AG08396 (cell line): ENCODE data around the gene UBTFL1.
"Not testable (repeated sequence)": the region's sequence is repeated elsewhere in the genome, so short reads cannot be mapped to it uniquely, and the experiment has no call there.

Experiments used
- DNase-seq: peaks from one replicate; pipeline ENCODE4 v3.0.0; 2012; ENCODE audit warnings: low spot score, mixed read lengths

Gene UBTFL1, protein sequence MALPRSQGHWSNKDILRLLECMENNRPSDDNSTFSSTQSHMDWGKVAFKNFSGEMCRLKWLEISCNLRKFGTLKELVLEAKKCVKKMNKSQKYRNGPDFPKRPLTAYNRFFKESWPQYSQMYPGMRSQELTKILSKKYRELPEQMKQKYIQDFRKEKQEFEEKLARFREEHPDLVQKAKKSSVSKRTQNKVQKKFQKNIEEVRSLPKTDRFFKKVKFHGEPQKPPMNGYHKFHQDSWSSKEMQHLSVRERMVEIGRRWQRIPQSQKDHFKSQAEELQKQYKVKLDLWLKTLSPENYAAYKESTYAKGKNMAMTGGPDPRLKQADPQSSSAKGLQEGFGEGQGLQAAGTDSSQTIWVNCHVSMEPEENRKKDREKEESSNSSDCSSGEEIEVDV

DNA sequence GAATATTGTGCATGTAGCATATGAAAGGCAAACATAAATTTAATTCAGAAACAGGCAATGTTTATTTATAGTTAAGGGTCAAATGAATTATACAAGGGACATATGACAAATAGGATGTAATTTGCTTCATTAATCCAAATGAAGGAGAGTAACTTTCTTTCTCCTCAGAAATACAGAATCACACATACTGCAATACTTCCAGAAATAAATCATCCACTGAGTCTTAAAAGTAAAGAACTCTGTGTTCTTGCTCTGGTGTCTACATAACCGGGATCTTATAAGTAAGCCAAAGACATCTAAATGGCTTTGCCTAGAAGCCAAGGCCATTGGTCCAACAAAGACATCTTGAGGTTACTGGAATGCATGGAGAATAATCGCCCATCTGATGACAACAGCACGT lies at the start of gene UBTFL1:
UBTFL1 (plus strand) TSS at position 301 of the 400 bp plus-strand sequence; CDS start at position 301, 0 bp downstream.
- DNase-seq = not testable (repeated sequence)

DNA sequence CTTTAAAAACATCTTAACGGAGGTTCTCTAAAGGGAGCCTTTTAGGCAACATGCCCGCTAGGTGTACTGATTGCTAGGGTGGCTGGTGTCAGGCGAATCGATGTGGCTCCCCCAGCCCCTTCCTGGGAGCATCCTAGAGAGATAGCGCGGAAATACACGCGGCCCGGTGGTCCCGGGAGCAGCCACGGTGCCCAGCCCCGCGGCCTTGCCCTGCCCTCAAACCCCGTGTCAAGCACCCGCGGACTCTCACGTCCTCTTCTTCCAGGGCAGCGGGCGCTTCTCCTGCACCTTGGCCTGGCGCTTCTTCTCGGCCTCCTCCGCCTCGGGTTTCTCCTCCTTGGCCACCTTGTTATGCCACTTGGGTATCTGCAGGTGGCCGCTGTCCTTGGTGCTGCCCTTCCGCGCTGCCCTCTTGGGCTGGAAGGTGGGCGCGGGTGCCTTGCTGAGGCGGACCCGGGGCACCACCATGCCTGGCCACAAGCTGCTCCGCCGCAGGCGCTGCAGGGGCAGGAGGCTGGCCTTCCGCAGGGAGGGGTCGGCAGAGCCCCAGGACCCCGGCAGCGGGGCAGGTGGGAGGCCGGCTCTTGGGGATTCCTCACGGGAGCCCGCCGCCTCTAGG lies 34.0 kb upstream of the UBTFL1 start:
- not testable (repeated sequence) for DNase-seq

DNA sequence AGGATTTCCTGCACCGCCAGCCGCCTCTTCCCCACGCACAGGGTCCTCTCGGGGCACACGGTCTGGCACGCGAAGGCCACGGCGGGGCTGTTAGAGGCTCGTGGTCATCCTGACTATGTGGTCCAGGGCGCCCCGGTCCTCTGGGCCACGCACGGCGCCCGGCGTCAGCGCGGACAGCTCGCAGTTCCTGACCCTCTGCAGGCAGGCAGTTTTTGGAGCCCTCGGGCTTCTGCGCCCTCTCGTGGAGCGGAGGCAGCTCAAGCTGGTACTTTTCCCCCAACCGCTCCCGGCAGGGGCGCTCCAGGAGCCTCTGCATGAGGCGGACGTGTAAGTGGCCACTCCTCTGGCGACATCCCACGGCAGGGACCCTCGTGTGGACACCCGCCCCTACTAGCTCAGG lies 33.4 kb upstream of the UBTFL1 start:
- DNase-seq = not testable (repeated sequence)

DNA sequence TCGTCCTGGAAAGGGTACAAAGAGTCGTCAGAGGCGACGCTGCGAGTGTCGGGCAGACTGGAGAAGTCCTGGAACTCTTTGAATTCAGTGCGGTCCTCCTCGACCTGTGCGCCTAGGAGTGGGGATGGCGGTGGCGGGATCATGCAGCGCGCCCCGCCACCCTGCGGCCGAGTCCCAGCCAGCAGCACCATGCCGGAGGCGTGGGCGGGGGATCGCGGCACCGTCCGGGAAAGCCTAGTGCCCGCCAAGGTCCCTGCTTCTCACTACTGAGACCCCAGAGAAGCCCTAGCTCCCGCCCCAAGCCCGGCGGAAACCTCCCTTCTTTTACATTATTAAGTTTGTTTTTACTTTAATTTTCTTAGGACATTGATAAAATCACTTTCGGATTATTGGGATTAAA lies 32.2 kb upstream of the UBTFL1 start:
- DNase-seq = not testable (repeated sequence)

DNA sequence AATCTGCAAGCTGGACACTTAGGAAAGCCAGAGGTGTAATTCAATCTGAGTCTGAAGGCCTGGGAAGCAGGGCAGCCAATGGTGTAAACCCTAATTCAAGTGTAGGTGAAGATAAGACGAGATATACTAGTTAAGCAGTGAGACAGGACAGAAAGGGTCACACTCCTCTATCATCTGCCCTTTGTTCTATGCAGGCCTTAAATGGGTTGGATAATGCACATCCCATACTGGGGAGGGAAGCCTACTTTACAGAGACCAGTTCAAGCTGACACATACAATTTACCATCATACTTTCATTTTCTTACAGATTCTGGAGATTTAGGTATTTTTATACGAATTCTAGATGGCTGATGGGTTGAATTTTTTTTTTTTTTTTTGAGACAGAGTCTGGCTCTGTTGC lies 3.0 kb downstream of the UBTFL1 start:
- DNase-seq = not testable (repeated sequence)

DNA sequence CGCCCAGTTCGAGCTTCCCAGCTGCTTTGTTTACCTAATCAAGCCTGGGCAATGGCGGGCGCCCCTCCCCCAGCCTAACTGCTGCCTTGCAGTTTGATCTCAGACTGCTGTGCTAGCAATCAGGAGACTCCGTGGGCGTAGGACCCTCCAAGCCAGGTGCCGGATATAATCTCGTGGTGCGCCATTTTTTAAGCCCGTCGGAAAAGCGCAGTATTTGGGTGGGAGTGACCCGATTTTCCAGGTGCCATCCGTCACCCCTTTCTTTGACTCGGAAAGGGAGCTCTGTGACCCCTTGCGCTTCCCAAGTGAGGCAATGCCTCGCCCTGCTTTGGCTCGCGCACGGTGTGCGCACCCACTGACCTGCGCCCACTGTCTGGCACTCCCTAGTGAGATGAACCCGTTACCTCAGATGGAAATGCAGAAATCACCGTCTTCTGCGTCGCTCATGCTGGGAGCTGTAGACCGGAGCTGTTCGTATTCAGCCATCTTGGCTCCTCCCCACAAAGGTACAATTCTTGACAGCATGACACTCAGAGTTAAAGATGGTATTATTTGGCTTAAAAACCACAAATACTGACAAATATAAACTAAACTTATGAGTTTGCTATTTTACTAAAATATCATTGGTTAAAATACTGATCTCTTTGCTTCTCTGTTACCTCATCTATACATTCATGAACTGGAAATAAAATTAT lies 9.6 kb downstream of the UBTFL1 start:
- not testable (repeated sequence) for DNase-seq

DNA sequence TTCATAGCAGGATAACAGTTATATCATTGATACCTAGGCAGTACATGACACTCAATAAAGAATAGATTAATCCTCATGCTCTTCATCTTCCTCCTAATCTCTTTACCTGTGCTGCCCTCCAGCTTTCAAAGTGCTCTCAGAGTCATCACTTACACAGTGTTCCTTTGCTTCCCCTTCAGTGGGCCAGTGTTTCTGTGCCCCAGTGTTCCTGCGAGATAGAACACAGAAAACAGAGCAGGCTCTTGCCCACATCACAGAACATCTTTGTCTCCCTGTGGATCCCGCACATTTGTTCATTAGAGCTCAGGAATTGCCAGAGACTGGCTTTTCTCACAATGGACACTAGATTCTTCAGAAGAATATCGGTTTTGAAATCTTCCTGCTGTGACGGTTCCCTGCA lies 12.5 kb downstream of the UBTFL1 start:
- not testable (repeated sequence) for DNase-seq

DNA sequence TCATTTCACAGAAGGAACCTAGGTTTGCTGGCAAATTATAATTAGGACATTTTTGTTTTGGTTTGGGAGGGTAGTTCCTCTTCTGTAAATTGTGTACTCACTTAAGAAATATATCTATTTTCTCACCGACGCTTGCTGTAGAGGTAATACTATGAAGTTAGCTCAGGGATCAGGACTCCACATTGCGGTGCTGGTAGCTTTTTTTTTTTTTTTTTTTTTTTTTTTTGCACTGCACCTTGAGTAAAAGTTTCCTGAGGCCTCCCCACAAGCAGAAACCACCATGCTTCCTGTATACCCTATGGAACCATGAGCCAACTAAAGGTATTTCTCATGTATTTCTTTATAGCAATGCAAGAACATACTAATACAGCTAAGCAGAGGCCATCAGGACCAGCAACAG lies 14.7 kb downstream of the UBTFL1 start:
- no peak for DNase-seq

DNA sequence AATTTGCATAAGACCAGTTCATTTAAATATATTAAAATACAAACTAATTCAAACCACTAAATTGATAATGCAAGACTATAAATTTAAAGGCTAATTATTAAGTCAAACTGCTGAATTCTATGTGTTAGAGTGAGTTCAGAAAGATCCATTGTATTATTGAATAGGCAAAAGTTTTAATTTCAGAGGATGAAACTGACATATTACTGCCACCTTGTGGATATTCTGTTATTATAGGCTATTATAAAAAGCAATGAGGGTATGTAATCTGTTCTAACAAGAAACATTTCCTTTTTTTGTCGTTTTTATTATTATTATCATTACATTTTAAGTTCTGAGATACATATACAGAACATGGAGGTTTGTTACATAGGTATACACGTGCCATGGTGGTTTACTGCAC lies 27.8 kb downstream of the UBTFL1 start:
- no peak for DNase-seq

DNA sequence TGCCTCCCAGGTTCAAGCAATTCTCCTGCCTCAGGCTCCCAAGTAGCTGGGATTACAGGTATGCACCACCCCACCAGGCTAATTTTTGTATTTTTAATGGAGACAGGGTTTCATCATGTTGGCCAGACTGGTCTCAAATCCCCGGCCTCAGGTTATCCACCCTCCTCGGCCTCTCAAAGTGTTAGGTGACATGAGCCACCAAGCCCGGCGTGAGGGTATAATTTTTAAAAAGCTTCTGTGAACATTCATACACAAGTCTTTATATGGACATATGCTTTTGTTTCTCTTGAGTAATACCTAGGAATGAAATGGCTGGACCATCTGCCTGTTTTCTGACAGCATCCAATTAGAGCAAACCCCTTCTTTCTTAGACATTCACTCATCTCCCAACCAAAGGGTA lies 34.4 kb downstream of the UBTFL1 start:
- no peak for DNase-seq

DNA sequence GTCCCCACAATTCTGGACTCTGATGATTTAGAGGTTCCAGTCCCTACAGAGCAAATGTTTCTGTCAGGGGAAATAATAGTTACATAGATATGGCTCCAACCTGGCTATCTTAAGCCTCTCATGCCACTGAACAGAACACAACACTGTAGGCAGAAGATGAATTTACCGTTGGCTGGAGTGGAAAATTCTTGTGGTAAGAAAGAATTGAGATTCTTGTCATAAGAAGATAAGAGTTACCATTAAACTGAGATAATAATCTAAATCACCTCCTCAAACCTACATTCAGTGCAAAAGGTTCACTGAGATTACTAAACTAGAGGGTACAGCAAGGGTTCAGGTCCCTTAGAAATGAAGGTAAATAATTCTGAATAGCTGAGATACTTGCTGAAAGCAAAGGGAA lies 38.6 kb downstream of the UBTFL1 start:
- no peak for DNase-seq

DNA sequence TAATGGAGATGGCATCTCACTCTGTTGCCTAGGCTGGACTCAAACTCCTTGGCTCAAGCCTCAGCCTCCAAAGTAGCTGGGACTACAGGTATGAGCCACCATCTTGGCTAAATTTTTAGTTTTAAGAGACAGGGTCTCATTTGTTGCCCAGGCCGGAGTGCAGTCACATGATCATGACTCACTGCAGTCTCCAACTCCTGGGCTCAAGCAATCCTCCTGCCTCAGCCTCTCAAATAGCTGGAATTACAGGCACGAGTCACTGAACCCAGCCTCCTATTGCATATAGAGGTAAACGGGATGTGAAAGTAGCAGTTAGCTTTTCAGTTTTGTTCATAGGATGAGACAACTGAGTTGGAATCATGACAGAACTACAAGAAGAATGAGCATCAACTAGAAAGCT lies 39.2 kb downstream of the UBTFL1 start:
- no peak for DNase-seq

DNA sequence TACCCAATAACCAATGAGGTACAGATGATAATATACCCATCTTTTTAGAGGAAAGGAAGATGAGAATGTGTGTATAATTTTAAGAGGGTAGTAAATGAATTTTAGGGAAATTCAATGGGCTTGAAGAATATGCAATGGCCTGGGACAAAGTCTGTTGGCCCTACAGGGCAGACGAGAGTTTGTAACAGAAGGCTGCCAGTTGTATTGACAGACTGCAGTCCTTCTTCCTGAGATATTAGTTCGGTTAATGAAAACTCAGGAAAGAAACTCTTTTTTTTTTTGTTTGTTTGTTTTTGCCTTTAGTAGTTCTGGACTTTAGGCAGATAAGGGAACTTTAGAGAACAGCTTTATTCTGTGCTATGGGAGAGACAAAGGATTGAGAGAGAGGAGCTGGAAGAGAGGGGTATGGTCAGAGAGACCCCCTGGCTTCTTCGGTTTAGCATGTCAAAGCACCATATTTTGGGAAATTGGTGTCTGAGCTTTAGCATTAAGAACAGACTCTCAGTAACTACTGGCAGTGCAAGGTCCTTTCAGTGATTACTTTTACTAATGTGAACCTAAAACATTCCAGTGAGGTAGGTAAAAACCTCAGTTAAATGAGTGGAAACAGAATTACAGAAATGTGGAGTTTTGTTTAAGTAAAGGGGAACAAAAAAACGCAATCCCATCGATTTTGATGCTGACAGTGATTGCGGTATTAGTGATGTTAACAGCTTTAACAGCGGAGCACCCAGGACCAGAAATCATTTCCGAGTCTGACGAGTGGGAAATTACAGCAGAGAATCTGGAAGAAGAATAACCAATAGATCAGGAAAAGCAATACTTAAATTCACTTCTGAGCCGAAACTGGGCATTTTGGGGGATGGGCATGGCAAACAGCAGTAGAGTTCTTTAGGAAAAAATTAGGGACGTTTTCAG lies 48.1 kb downstream of the UBTFL1 start:
- DNase-seq = no peak

DNA sequence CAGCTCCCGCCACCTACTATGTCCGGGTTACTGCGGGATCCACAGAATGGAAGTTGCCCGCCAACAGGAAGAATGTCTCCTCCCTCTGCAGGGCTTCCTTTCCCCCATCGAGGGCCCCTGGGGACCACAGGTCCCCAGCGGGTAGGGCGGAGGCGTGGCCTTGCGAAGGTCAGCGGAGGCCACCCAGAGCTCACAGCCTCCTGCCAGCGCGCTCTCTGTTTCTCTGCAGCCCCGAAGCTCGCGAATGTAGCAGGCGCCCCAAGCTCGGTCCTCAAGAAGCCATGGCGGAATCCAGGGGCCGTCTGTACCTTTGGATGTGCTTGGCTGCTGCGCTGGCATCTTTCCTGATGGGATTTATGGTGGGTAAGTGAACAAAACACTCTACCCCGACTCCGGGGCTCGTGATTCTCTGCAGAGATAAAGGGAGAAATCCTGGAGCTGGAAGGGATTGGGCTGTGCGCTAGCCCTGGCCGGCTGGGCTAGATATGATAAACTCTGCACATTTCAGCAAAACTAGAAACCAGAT lies 48.8 kb downstream of the UBTFL1 start, which contains the start of gene NAALAD2:
NAALAD2 (plus strand) TSS at position 186 of the 526 bp plus-strand sequence; CDS start at position 282, 96 bp downstream.
- peak; percentile 27 for DNase-seq

DNA sequence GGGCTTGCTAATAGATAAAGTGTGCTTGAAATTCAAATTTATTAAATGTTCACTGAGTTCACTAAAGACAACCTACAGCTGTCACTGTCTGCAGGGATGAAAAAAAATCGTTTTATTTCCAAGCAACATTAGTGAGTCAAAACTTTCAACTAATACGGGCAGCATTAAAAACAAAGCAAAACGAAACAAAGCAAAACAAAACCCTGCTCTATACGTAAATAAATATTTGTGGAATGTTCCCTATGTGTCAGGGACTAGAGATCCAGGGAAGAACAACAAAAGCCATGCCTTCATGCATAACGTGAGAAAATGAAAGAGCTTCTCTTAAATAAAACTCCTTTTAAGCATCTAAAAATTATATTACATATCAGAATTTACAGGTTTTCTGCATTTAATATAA lies 49.3 kb downstream of the UBTFL1 start:
- DNase-seq = no peak
